Hematopoietic multipotent progenitor cell treated with erythropoietin and hydrocortisone succinate and interleukin-3 and kit ligand, for 17 days (in vitro differentiated cells): Measurements from ENCODE around the gene NDUFB6.
"Not testable (repeated sequence)": the region's sequence is repeated elsewhere in the genome, so short reads cannot be mapped to it uniquely, and the experiment has no call there.

Source experiments
- DNase-seq: peaks from one replicate; pipeline ENCODE4 v3.0.0-alpha.2; 2015; ENCODE audit warnings: low spot score

NDUFB6 gene

DNA sequence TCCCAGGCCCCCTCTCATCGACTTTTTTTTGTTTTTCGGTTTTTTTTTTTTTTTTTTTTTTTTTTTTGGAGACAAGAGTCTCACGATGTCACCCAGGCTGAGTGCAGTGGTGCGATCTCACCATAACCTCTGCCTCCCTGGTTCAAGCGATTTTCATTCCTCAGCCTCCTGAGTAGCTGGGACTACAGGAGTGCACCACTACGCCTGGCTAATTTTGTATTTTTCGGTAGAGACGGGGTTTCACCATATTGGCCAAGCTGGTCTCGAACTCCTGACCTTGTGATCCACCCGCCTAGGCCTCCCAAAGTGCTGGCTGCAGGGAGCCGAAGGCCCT, 48.4 kb downstream of the NDUFB6 start:
- DNase-seq: not testable (repeated sequence)

DNA sequence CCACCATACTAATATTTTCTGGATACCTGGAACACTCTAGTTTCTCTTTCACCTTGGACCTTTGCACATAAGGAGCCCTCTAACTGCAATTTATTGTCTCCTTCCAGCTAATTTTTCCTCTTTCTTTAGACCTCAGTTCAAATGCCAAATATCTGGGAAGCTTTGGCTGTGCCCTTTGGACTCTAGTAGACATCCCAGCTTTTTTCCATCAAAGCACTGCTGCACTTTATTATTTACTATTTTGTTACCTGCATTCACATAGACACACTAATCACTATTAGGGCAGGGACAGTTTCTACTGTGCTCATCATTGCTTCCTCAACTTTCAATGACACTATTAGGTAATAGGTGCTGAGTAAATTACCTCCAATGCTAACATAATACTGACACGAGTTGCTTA, 49.0 kb downstream of the NDUFB6 start:
- DNase-seq: no peak

DNA sequence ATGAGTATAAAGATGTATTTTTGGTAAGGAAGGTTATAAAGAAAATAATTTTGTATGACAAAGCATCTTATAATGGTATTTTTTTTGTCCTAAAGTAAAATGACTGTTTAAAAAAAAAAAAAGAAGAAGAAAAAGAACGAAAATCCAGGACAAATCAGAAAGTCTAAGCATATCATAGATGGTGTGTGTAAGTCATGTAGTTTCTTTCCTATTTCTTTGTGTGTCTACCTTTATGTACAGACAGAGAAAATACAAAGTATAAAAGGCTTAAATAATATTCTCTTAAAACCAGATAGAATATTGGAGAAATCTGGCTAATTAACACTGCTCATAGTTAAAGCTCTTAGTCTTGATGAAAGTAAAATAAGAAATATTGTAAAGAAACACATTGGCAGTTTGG, 54.7 kb downstream of the NDUFB6 start:
- DNase-seq: no peak

DNA sequence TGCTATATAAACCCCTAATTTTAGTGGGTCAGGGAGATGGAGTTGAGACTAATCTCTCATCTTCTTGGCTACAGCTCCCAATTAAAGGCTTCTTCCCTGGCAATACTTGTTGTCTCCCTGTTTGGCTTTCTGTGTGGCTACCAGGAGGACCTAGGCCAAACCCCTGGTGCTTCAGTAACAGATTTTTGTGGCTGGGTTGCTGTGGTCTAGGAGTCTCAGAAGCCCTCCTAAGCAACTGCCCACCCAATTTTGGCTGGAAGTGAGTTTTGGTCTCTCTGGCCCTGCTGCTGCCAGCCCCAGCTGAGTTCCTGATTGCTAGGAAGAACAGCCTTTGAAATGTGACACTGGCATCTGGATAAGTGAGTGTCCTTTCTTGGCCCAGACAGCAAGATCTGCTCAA, 56.7 kb downstream of the NDUFB6 start:
- DNase-seq: no peak

DNA sequence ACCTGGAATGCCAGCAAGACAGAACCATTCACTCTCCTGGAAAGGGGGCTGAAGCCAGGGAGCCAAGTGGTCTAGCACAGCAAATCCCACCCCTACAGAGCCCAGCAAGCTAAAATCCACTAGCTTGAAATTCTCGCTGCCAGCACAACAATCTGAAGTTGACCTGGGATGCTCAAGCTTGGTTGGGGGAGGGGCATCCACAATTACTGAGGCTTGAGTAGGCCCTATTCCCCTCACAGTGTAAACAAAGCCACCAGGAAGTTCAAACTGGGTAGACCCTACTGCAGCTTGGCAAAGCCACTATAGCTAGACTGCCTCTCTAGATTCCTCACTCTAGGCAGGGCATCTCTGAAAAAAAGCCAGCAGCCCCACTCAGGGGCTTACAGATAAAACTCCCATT, 64.2 kb downstream of the NDUFB6 start:
- no peak for DNase-seq

DNA sequence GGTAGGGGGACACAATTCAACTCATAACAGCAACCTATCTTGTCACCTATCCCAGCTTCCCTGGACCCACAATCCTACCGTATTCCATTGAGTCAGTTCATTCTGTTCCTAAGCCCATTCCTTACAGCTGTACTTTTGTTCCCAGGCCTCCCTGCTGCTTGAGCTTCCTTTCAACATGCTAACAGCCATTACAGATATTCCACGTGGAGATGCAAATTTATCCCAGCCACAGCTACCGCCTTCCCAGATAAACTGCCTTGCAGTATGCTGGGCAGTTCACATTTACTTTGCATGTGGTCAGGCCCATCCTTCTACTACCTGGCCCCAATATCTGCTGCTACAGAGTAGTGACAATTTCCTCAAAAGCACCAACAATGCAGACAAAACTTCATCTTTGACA, 70.0 kb downstream of the NDUFB6 start:
- DNase-seq: no peak
